ENCODE data around the gene MYO16.

MYO16 gene

GRCh38 chr13:109139346-109139745 is 509.9 kb downstream of the MYO16 start:
- no peak for DNase-seq

- DNase-seq = no peak
Observed at GRCh38 chr13:109140054-109140453, 510.6 kb downstream of the MYO16 start.

- DNase-seq = no peak
Observed at GRCh38 chr13:109140479-109141349, 511.3 kb downstream of the MYO16 start.

GRCh38 chr13:109141706-109142105 is 512.3 kb downstream of the MYO16 start:
- DNase-seq = no peak

GRCh38 chr13:109144693-109145437 is 515.5 kb downstream of the MYO16 start:
- DNase-seq = no peak

- peak; percentile 63 for DNase-seq
Observed at GRCh38 chr13:109145631-109146030, 516.2 kb downstream of the MYO16 start.

- no peak for DNase-seq
Observed at GRCh38 chr13:109146393-109146792, 517.0 kb downstream of the MYO16 start.

GRCh38 chr13:109146912-109147647 is 517.7 kb downstream of the MYO16 start:
- no peak for DNase-seq

GRCh38 chr13:109148243-109148642 is 518.8 kb downstream of the MYO16 start:
- DNase-seq = no peak

GRCh38 chr13:109150696-109151095 is 521.3 kb downstream of the MYO16 start:
- no peak for DNase-seq

- DNase-seq = no peak
Observed at GRCh38 chr13:109151255-109151654, 521.8 kb downstream of the MYO16 start.

- no peak for DNase-seq
Observed at GRCh38 chr13:109151696-109152095, 522.3 kb downstream of the MYO16 start.

- no peak for DNase-seq
Observed at GRCh38 chr13:109152311-109152820, 523.0 kb downstream of the MYO16 start.

- no peak for DNase-seq
Observed at GRCh38 chr13:109152941-109153340, 523.5 kb downstream of the MYO16 start.

- DNase-seq = no peak
Observed at GRCh38 chr13:109154146-109154545, 524.7 kb downstream of the MYO16 start.

- no peak for DNase-seq
Observed at GRCh38 chr13:109154546-109154945, 525.1 kb downstream of the MYO16 start.

- DNase-seq = no peak
Observed at GRCh38 chr13:109154966-109155761, 525.8 kb downstream of the MYO16 start.

- no peak for DNase-seq
Observed at GRCh38 chr13:109156181-109156935, 526.9 kb downstream of the MYO16 start.

GRCh38 chr13:109157275-109157674 is 527.9 kb downstream of the MYO16 start:
- no peak for DNase-seq

- DNase-seq = no peak
Observed at GRCh38 chr13:109158383-109158782, 529.0 kb downstream of the MYO16 start.

- DNase-seq = no peak
Observed at GRCh38 chr13:109159650-109160309, 530.4 kb downstream of the MYO16 start.
